Erythroblast (primary cell): ENCODE data around the gene PAK5.

Experiments
- GATA1 ChIP-seq: IDR thresholded peaks from 2 replicates; pipeline ENCODE4 v1.6.1; 2011; ENCODE audit warnings: low read depth, mild to moderate bottlenecking, control low read depth, low read length, moderate library complexity
- POLR2A ChIP-seq: IDR thresholded peaks from 2 replicates; pipeline ENCODE4 v1.6.1; 2011; ENCODE audit warnings: mild to moderate bottlenecking, low read length

- TF ChIP-seq POLR2A (no peak), GATA1 (no peak)
Observed at GRCh38 chr20:9570612-9571011, 268.3 kb downstream of the PAK5 start.
